ENCODE data around the gene AMACR. TPM values are rescaled to one million over a fixed set of nuclear protein-coding genes. Genes with fewer than 3 reads are reported as not detected.

AMACR gene
- total and polyA plus RNA-seq, 10 of the 15 experiments (the other 5 are each of a cell fraction or from before 2014, with no cell fraction given), result 2.6 to 20.4 (median 10.4) TPM

GRCh38 chr5:34005681-34006080 lies 2.2 kb downstream of the AMACR start:
- SMC1A ChIA-PET (ENCODE audit: uncharacterized antibody, unreplicated experiment), result interaction anchor here (0.6 to 1.6 kb wide), 5 partner anchors 8 to 330 kb away, joined by 3 to 8 read pairs (median 3); no protein-coding TSS in a partner anchor
- Histone ChIP-seq H3K4me1 (ENCODE audit: control insufficient read depth, insufficient read depth, low read length) (peaks cover 4% of the 10 kb centered on the region; the same call in 1 of the 2 replicates), H3K9me3 (replicated peaks; ENCODE audit: control insufficient read depth, insufficient read depth, low read length) (no peaks in the 10 kb centered on the region), H3K4me2 (ENCODE audit: control insufficient read depth, insufficient read depth) (no peak overlapping the region; the same call in 1 of the 2 replicates), H3K27me3 (replicated peaks in 1 of 2; ENCODE audit: control insufficient read depth in 2 of 2, insufficient read depth in 2 of 2, low read length in 1 of 2) (no peaks in the 10 kb centered on the region), H3K79me2 (ENCODE audit: control insufficient read depth, insufficient read depth, low read length) (peaks cover 2% of the 10 kb centered on the region), H3K9ac (ENCODE audit: control insufficient read depth, insufficient read depth, low read length) (no peak overlapping the region), H3K4me3 (no peak overlapping the region), H2AFZ (ENCODE audit: control insufficient read depth, low read depth, low read length) (no peak overlapping the region), H3K27ac (ENCODE audit: control insufficient read depth, insufficient read depth) (no peak overlapping the region), H4K20me1 (ENCODE audit: control insufficient read depth, insufficient read depth) (no peaks in the 10 kb centered on the region), H3K36me3 (ENCODE audit: control insufficient read depth in 2 of 2, insufficient read depth in 2 of 2, low read length in 1 of 2) (0 out of 4 replicates have a peak, but pooled peaks cover 0 to 4% of the 10 kb centered on the region in 2 experiments)
- no TSS peak for BruUV-seq (replicated peaks)
- CTCF ChIA-PET, result interaction anchor here (0.9 to 4.9 kb wide), 2 partner anchors 9 to 330 kb away, joined by 3 to 40 read pairs; no protein-coding TSS in a partner anchor
- in situ Hi-C loops (cut with MboI), result loop anchor here (25.0 kb wide), 1 partner anchor 907 kb away; the partner anchor contains the start of genes BRIX1 and RAD1
- POLR2A ChIA-PET, result interaction anchor here (1.7 kb wide), 1 partner anchor 8 kb away, joined by 6 read pairs; no protein-coding TSS in a partner anchor
- RAD21 ChIA-PET (ENCODE audit: unreplicated experiment), result no interaction called here
- FAIRE-seq (no peak), DNase-seq (ENCODE audit: low read depth, low spot score) (no peak), ATAC-seq (no peak)
- intact Hi-C loops (cut with micrococcal nuclease; ENCODE audit: unreplicated experiment), result loop anchor here (10.0 kb wide), 2 partner anchors 179 to 909 kb away; partner anchors contain the start of genes BRIX1 and RAD1
- 85% methylated on average over 4 of the region's 4 CpGs for WGBS (ENCODE audit: insufficient coverage, insufficient replicate concordance, low lambda C conversion rate, missing lambda C conversion rate)
- TF ChIP-seq, protein P1, sequence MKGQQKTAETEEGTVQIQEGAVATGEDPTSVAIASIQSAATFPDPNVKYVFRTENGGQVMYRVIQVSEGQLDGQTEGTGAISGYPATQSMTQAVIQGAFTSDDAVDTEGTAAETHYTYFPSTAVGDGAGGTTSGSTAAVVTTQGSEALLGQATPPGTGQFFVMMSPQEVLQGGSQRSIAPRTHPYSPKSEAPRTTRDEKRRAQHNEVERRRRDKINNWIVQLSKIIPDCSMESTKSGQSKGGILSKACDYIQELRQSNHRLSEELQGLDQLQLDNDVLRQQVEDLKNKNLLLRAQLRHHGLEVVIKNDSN (IDR thresholded peaks at IDR 0.05; ENCODE audit: borderline replicate concordance, extremely low read length, insufficient read depth, low read depth, low read length), result no peak
- TF ChIP-seq FOXM1 (IDR thresholded peaks at IDR 0.05; ENCODE audit: low read depth, low read length) (no peak), CHD1 (IDR thresholded peaks at IDR 0.05; ENCODE audit: low read depth, low read length) (no peak), SP1 (IDR thresholded peaks at IDR 0.05; ENCODE audit: low read depth, low read length) (no peak), MTA3 (IDR thresholded peaks at IDR 0.05; ENCODE audit: borderline replicate concordance, low read length) (no peak), RBBP5 (conservative IDR thresholded peaks at IDR 0.05) (no peak), NFYA (IDR thresholded peaks at IDR 0.05; ENCODE audit: borderline replicate concordance, low read depth, low read length) (no peak), SMAD1 (IDR thresholded peaks at IDR 0.05; ENCODE audit: low read depth, partially characterized antibody) (no peak), RELA (IDR thresholded peaks at IDR 0.05; ENCODE audit: borderline replicate concordance, partially characterized antibody) (no peak), CBX5 (IDR thresholded peaks at IDR 0.05; ENCODE audit: low read depth) (no peak), RCOR1 (conservative IDR thresholded peaks at IDR 0.05; ENCODE audit: low read depth, low read length) (no peak), PBX3 (IDR thresholded peaks at IDR 0.05; ENCODE audit: insufficient replicate concordance, low read depth, low read length) (no peak), KDM1A (IDR thresholded peaks at IDR 0.05; ENCODE audit: borderline replicate concordance) (no peak), NKRF (conservative IDR thresholded peaks at IDR 0.05) (no peak), MEF2B (IDR thresholded peaks at IDR 0.05; ENCODE audit: partially characterized antibody, poor library complexity, severe bottlenecking) (no peak)
- TF ChIP-seq, protein P2, sequence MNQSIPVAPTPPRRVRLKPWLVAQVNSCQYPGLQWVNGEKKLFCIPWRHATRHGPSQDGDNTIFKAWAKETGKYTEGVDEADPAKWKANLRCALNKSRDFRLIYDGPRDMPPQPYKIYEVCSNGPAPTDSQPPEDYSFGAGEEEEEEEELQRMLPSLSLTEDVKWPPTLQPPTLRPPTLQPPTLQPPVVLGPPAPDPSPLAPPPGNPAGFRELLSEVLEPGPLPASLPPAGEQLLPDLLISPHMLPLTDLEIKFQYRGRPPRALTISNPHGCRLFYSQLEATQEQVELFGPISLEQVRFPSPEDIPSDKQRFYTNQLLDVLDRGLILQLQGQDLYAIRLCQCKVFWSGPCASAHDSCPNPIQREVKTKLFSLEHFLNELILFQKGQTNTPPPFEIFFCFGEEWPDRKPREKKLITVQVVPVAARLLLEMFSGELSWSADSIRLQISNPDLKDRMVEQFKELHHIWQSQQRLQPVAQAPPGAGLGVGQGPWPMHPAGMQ (IDR thresholded peaks at IDR 0.05; ENCODE audit: borderline replicate concordance), result no peak

Measured in GM12878 (cell line).